Measurements from ENCODE around the gene MED13.

- TF ChIP-seq, protein P1, sequence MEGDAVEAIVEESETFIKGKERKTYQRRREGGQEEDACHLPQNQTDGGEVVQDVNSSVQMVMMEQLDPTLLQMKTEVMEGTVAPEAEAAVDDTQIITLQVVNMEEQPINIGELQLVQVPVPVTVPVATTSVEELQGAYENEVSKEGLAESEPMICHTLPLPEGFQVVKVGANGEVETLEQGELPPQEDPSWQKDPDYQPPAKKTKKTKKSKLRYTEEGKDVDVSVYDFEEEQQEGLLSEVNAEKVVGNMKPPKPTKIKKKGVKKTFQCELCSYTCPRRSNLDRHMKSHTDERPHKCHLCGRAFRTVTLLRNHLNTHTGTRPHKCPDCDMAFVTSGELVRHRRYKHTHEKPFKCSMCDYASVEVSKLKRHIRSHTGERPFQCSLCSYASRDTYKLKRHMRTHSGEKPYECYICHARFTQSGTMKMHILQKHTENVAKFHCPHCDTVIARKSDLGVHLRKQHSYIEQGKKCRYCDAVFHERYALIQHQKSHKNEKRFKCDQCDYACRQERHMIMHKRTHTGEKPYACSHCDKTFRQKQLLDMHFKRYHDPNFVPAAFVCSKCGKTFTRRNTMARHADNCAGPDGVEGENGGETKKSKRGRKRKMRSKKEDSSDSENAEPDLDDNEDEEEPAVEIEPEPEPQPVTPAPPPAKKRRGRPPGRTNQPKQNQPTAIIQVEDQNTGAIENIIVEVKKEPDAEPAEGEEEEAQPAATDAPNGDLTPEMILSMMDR (IDR thresholded peaks at IDR 0.05), result no peak
- no peak for TF ChIP-seq EP300 (IDR thresholded peaks at IDR 0.05)
- TF ChIP-seq POLR2A (IDR thresholded peaks at IDR 0.05; ENCODE audit: low read depth), result no peak
- no peak for TF ChIP-seq POLR2AphosphoS5 (IDR thresholded peaks at IDR 0.05)
Measured at GRCh38 chr17:62076864-62077788, 12.0 kb upstream of the MED13 start.
